Measurements from ENCODE around the gene SGO1. TPM values are rescaled to one million over a fixed set of nuclear protein-coding genes. Genes with fewer than 3 reads are reported as not detected.

The SGO1 gene
- under 1 TPM in 1 of 4 donors, not detected in 3; 0.87 TPM for total RNA-seq

- TF ChIP-seq POLR2A (IDR thresholded peaks at IDR 0.05) (peak; percentile 91 to 93), EP300 (IDR thresholded peaks at IDR 0.05) (peak; percentile 96 to 99), CTCF (IDR thresholded peaks at IDR 0.05) (peak in 2 of 5 experiments; percentile 15 to 18)
- Histone ChIP-seq H3K27me3 (no peaks in the 10 kb centered on the region), H3K27ac (peak within 1 kb of the TSS; percentile 88 to 98 (median 94)), H3K4me3 (peak within 1 kb of the TSS; percentile 62 to 80 (median 73)), H3K4me1 (peaks cover 0 to 17% (median 0%) of the 10 kb centered on the region in 4 donors), H3K9me3 (no peaks in the 10 kb centered on the region), H3K36me3 (no peaks in the 10 kb centered on the region)
- WGBS, 2 donors: 0 to 1% methylated on average over 65 of the region's 65 CpGs
- DNase-seq (ENCODE audit: low spot score in 2 of 2): peak; percentile 99
Observed at GRCh38 chr3:20185679-20186599, at the start of gene SGO1. Gene SGO1 (minus strand): TSS chr3:20186206. CDS start chr3:20184027, 2,179 bp downstream.

GRCh38 chr3:20235796-20236195 is 49.8 kb upstream of the SGO1 start:
- DNase-seq (ENCODE audit: low spot score in 2 of 2): no peak
- WGBS, 2 donors: 93 to 94% methylated on average over 7 of the region's 7 CpGs
- no peaks in the 10 kb centered on the region for H3K27me3 ChIP-seq
- no peak for TF ChIP-seq CTCF (IDR thresholded peaks at IDR 0.05)
- TF ChIP-seq POLR2A (IDR thresholded peaks at IDR 0.05): no peak
- no peak for TF ChIP-seq EP300 (IDR thresholded peaks at IDR 0.05)
- no peaks in the 10 kb centered on the region for H3K9me3 ChIP-seq
- H3K4me1 ChIP-seq: no peaks in the 10 kb centered on the region
- H3K27ac ChIP-seq: no peak overlapping the region
- no peak overlapping the region for H3K4me3 ChIP-seq
- no peaks in the 10 kb centered on the region for H3K36me3 ChIP-seq

GRCh38 chr3:20232906-20233780 is 47.1 kb upstream of the SGO1 start:
- WGBS, 2 donors: 69 to 70% methylated on average over 2 of the region's 2 CpGs
- Histone ChIP-seq H3K27me3 (no peaks in the 10 kb centered on the region), H3K9me3 (no peaks in the 10 kb centered on the region), H3K27ac (no peak overlapping the region), H3K4me3 (no peak overlapping the region), H3K36me3 (no peaks in the 10 kb centered on the region), H3K4me1 (no peaks in the 10 kb centered on the region)
- DNase-seq (ENCODE audit: low spot score in 2 of 2): no peak
- no peak for TF ChIP-seq POLR2A (IDR thresholded peaks at IDR 0.05)
- TF ChIP-seq EP300 (IDR thresholded peaks at IDR 0.05): no peak
- no peak for TF ChIP-seq CTCF (IDR thresholded peaks at IDR 0.05)

- Histone ChIP-seq H3K4me3 (no peak overlapping the region), H3K27ac (no peak overlapping the region), H3K9me3 (no peaks in the 10 kb centered on the region), H3K36me3 (no peaks in the 10 kb centered on the region), H3K27me3 (no peaks in the 10 kb centered on the region), H3K4me1 (peaks cover 0 to 3% (median 0%) of the 10 kb centered on the region in 4 donors)
- no peak for DNase-seq (ENCODE audit: low spot score in 2 of 2)
- 98 to 100% methylated on average over 1 of the region's 1 CpG for WGBS, 2 donors
- TF ChIP-seq CTCF (IDR thresholded peaks at IDR 0.05) (no peak), EP300 (IDR thresholded peaks at IDR 0.05) (no peak), POLR2A (IDR thresholded peaks at IDR 0.05) (no peak)
Observed at GRCh38 chr3:20230954-20231353, 44.9 kb upstream of the SGO1 start.

Data from tibial nerve (tissue), 4 donors.